WTC11 (cell line): ENCODE measurements around the gene CPLANE1. TPM values are rescaled to one million over a fixed set of nuclear protein-coding genes. Genes with fewer than 3 reads are reported as not detected.

Experiments used
- ATAC-seq: fragments of 200-7000 bp; cut with Tn5 transposase; 2 replicates; pipeline ENCODE4 v1.10.0; 2021; ENCODE audit warnings: mild to moderate bottlenecking, moderate library complexity
- CTCF ChIA-PET: fragments of 300-600 bp; sonication (Branson Sonifier 250); formaldehyde crosslinking; loops from one replicate; lab custom pipeline; 2021; ENCODE audit warnings: antibody characterized with exemption; lab: Charles Lee
- POLR2A ChIA-PET: fragments of 350-600 bp; sonication (Branson Sonifier 250); formaldehyde crosslinking; loops from one replicate; lab custom pipeline; 2021; ENCODE audit warnings: antibody characterized with exemption; lab: Charles Lee
- DNase-seq: peaks from one replicate; pipeline ENCODE4 v3.0.0; 2021; ENCODE audit warnings: low spot score
- H3K27ac Mint-ChIP-seq: 2 replicates; pipeline ENCODE4 v1.8.0; 2021; ENCODE audit warnings: mixed read lengths
- H3K27me3 Mint-ChIP-seq: 2 replicates; pipeline ENCODE4 v1.8.0; 2021; ENCODE audit warnings: low read depth, mild to moderate bottlenecking, moderate library complexity, mixed read lengths
- H3K36me3 Mint-ChIP-seq: 2 replicates; pipeline ENCODE4 v1.8.0; 2021; ENCODE audit warnings: mixed read lengths
- H3K4me1 Mint-ChIP-seq: 2 replicates; pipeline ENCODE4 v1.8.0; 2022; ENCODE audit warnings: mixed read lengths
- H3K4me3 Mint-ChIP-seq: 2 replicates; pipeline ENCODE4 v1.8.0; 2021; ENCODE audit warnings: mild to moderate bottlenecking, moderate library complexity, mixed read lengths
- H3K9me3 Mint-ChIP-seq: 2 replicates; pipeline ENCODE4 v1.8.0; 2021; ENCODE audit warnings: mixed read lengths
- E2F1 ChIP-seq: sonication (generic); formaldehyde crosslinking; IDR thresholded peaks from 2 replicates; pipeline ENCODE4 v1.8.0; 2022; ENCODE audit warnings: mild to moderate bottlenecking, missing genetic modification reagents
- NR3C1 ChIP-seq: sonication (generic); formaldehyde crosslinking; conservative IDR thresholded peaks from 2 replicates; pipeline ENCODE4 v1.8.1; 2023; ENCODE audit warnings: low read depth, mild to moderate bottlenecking, missing genetic modification reagents
- SMAD4 ChIP-seq: sonication (generic); formaldehyde crosslinking; IDR thresholded peaks from 2 replicates; pipeline ENCODE4 v1.8.0; 2022; ENCODE audit warnings: mild to moderate bottlenecking, missing genetic modification reagents
- total RNA-seq: library from RNA; stranded (reverse); gene quantifications from 3 replicates; pipeline ENCODE4 v1.2.3, GENCODE V29; 2021

The CPLANE1 gene
- total RNA-seq, 1 experiment from 2014 or later = 4.8 TPM

GRCh38 chr5:37056762-37057161, 192.4 kb downstream of the CPLANE1 start:
- DNase-seq = no peak
- Mint-ChIP-seq H3K27me3 (no peaks in the 10 kb centered on the region), H3K4me1 (no peaks in the 10 kb centered on the region), H3K9me3 (no peaks in the 10 kb centered on the region), H3K27ac (no peak overlapping the region; the same call in 1 of the 2 replicates), H3K4me3 (no peak overlapping the region), H3K36me3 (peaks cover 28% of the 10 kb centered on the region)
- CTCF ChIA-PET = no interaction called here
- TF ChIP-seq SMAD4 (CRISPR knock-in tag) (no peak), NR3C1 (CRISPR knock-in tag) (no peak), E2F1 (no peak)
- POLR2A ChIA-PET = no interaction called here
- ATAC-seq = no peak

Other genes starting within 250 kb of the CPLANE1 start
- gene NUP155, start 121.7 kb upstream of the CPLANE1 start, total RNA-seq = 74.2 to 92.1 TPM (median 76.1 TPM) in 3 replicates
- gene WDR70, start 129.9 kb upstream of the CPLANE1 start, total RNA-seq = 35.0 to 43.4 TPM (median 37.8 TPM) in 3 replicates